Peyer's patch (tissue), 4 donors: Measurements from ENCODE around the gene PLXDC1. TPM values are rescaled to one million over a fixed set of nuclear protein-coding genes. Genes with fewer than 3 reads are reported as not detected.

Experiments
- DNase-seq, 3 donors: peaks; one replicate each; pipeline ENCODE4 v3.0.0-alpha.2; 2017 to 2019
- H3K27ac ChIP-seq, 4 donors: fragments of 200-600 bp; sonication (generic); one replicate each; pipeline ENCODE4 v1.5.1; 2016 to 2019
- H3K27me3 ChIP-seq, 2 donors: fragments of 200-600 bp; sonication (generic); one replicate each; pipeline ENCODE4 v1.5.1; 2019
- H3K36me3 ChIP-seq, 3 donors: fragments of 200-600 bp; sonication (generic); one replicate each; pipeline ENCODE4 v1.5.1; 2016 to 2019
- H3K4me1 ChIP-seq, 4 donors: fragments of 200-600 bp; sonication (generic); one replicate each; pipeline ENCODE4 v1.5.1; 2016 to 2019
- H3K4me3 ChIP-seq, 4 donors: fragments of 200-600 bp; sonication (generic); 1 replicate in 3 of 4; 2 replicates in 1 of 4; pipeline ENCODE4 v1.5.1; 2016 to 2019; ENCODE audit warnings: mild to moderate bottlenecking in 1 of 4
- H3K9me3 ChIP-seq, 4 donors: fragments of 200-600 bp; sonication (generic); one replicate each; pipeline ENCODE4 v1.5.1; 2016 to 2019; ENCODE audit warnings: mild to moderate bottlenecking in 1 of 4
- CTCF ChIP-seq, 6 experiments: fragments of 450-650 bp in 4 of 6; fragments of 200-600 bp in 2 of 6; sonication (generic) in 1 of 6; IDR thresholded peaks; one replicate each; pipeline ENCODE4 v1.5.1; 2017 to 2019; ENCODE audit warnings: antibody characterized with exemption in 6 of 6, mild to moderate bottlenecking in 3 of 6, moderate library complexity in 1 of 6
- POLR2A ChIP-seq, 2 donors: fragments of 450-650 bp; IDR thresholded peaks; one replicate each; pipeline ENCODE4 v1.5.1; 2017; ENCODE audit warnings: antibody characterized with exemption in 2 of 2, mild to moderate bottlenecking in 2 of 2, moderate library complexity in 2 of 2
- total RNA-seq, 4 donors: library from RNA; depleted of rRNA; stranded (reverse); fragments of >200 nt; gene quantifications; one replicate each; pipeline ENCODE4 v1.1.0, GENCODE V29; 2016

PLXDC1 gene
- total RNA-seq, 4 donors from 2014 or later, result 14.5 to 34.7 (median 18.2) TPM

DNA sequence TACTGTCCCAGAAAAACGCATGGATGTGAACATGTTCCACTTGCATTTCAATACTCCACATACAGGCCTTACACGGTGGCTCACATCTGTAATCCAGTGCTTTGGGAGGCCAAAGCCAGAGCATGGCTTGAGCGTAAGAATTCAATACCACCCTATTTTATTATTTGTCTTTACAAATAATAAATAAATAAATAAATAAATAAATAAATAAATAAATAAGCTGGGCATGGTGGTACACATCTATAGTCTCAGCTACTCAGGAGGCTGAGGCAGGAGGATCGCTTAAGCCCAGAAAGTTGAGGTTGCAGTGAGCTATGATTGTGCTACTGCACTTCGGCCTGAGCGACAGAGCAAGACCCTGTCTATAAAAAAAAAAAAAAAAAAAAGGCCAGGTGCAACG lies 53.9 kb downstream of the PLXDC1 start:
- Histone ChIP-seq H3K4me1 (peaks cover 0 to 30% (median 20%) of the 10 kb centered on the region in 4 donors), H3K4me3 (no peak overlapping the region), H3K27ac (peak overlapping the region; percentile 56 to 80 (median 75)), H3K36me3 (no peaks in the 10 kb centered on the region), H3K9me3 (no peaks in the 10 kb centered on the region), H3K27me3 (no peaks in the 10 kb centered on the region)
- DNase-seq, result no peak
- TF ChIP-seq CTCF (IDR thresholded peaks at IDR 0.05), result no peak
- no peak for TF ChIP-seq POLR2A (IDR thresholded peaks at IDR 0.05)

DNA sequence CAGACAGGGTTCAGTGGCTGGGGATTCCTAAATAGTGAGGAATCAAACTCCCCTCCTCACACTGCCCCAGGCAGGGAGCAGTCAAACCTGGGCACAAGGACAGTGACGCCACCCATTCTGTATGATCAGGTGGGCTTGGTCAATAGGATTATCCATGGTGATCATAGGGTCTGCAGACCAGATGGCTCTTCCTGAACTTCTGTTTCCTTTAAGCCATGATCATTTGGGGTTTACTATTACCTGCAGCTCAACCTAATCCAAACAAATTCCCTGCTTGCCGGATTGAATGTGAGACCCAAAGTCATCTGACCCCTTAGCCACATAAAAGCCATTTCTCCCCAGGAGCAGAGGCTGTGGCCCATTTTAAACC lies 54.3 kb downstream of the PLXDC1 start:
- H3K4me3 ChIP-seq, result no peak overlapping the region
- no peak for DNase-seq
- H3K36me3 ChIP-seq, result no peaks in the 10 kb centered on the region
- no peaks in the 10 kb centered on the region for H3K9me3 ChIP-seq
- peaks cover 0 to 34% (median 20%) of the 10 kb centered on the region in 4 donors for H3K4me1 ChIP-seq
- H3K27me3 ChIP-seq, result no peaks in the 10 kb centered on the region
- TF ChIP-seq CTCF (IDR thresholded peaks at IDR 0.05) (no peak), POLR2A (IDR thresholded peaks at IDR 0.05) (no peak)
- H3K27ac ChIP-seq, result peak overlapping the region; percentile 56 to 80 (median 75)

GRCh38 chr17:39096508-39097149 lies 54.8 kb downstream of the PLXDC1 start:
- TF ChIP-seq POLR2A (IDR thresholded peaks at IDR 0.05) (no peak), CTCF (IDR thresholded peaks at IDR 0.05) (no peak)
- peaks cover 0 to 38% (median 20%) of the 10 kb centered on the region in 4 donors for H3K4me1 ChIP-seq
- H3K9me3 ChIP-seq, result no peaks in the 10 kb centered on the region
- peak overlapping the region; percentile 56 to 80 (median 75) for H3K27ac ChIP-seq
- H3K36me3 ChIP-seq, result no peaks in the 10 kb centered on the region
- peak overlapping the region in 1 of 4 donors; percentile 24 for H3K4me3 ChIP-seq
- H3K27me3 ChIP-seq, result no peaks in the 10 kb centered on the region
- DNase-seq, result peak in 2 of 3 donors; percentile 53 to 84

- H3K27me3 ChIP-seq, result no peaks in the 10 kb centered on the region
- peaks cover 0 to 45% (median 20%) of the 10 kb centered on the region in 4 donors for H3K4me1 ChIP-seq
- H3K9me3 ChIP-seq, result no peaks in the 10 kb centered on the region
- no peak for DNase-seq
- H3K36me3 ChIP-seq, result no peaks in the 10 kb centered on the region
- peak overlapping the region in 3 of 4 donors; percentile 14 to 80 (median 71) for H3K27ac ChIP-seq
- no peak for TF ChIP-seq CTCF (IDR thresholded peaks at IDR 0.05)
- no peak for TF ChIP-seq POLR2A (IDR thresholded peaks at IDR 0.05)
- H3K4me3 ChIP-seq, result no peak overlapping the region
These were observed 56.1 kb downstream of the PLXDC1 start for GRCh38 chr17:39095309-39095686.

DNA sequence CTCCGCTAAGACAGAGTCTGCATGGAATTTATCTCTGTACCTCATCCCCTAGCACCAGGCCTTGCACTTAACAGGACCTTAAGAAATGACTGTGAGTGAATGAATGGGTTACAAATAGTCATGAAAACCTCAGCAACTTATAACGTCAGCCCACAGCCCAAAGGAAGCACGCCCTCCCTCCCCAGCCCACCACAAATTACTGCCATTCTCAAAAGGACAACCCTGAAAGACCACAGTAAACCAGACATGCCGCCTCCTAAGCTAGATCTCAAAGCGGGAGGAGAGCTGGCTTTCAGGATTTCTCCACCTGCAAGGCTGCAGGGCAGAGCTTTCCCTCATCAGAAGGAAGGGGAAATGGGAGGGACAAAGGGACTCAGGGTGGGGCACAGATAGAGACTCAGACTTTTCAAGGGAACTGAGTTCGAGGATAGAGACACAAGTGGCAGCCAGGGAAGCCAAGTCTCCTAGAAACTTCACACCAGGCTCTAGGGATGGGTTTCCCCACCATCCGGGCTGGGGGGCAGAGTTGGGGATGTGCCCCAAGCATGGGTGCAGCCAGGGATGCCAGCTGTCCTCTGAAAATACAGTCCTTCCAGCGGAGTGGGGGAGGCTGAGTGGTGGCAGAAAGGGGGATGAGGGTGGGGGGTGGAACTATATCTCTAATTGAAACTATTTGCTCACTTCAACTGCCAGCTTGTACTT lies 56.7 kb downstream of the PLXDC1 start:
- peaks cover 0 to 47% (median 20%) of the 10 kb centered on the region in 4 donors for H3K4me1 ChIP-seq
- TF ChIP-seq POLR2A (IDR thresholded peaks at IDR 0.05) (no peak), CTCF (IDR thresholded peaks at IDR 0.05) (no peak)
- no peak overlapping the region for H3K4me3 ChIP-seq
- no peaks in the 10 kb centered on the region for H3K9me3 ChIP-seq
- DNase-seq, result peak in 2 of 3 donors; percentile 50 to 76
- no peaks in the 10 kb centered on the region for H3K27me3 ChIP-seq
- peak overlapping the region; percentile 14 to 71 (median 54) for H3K27ac ChIP-seq
- H3K36me3 ChIP-seq, result no peaks in the 10 kb centered on the region
